Liver (tissue), 9 donors: ENCODE measurements around the gene GORASP2. TPM values are rescaled to one million over a fixed set of nuclear protein-coding genes. Genes with fewer than 3 reads are reported as not detected.

Experiments used
- DNase-seq: peaks from one replicate; pipeline ENCODE4 v3.0.0-alpha.2; 2017; ENCODE audit warnings: low spot score
- H3K27ac ChIP-seq, 2 donors: one replicate each; pipeline ENCODE4 v1.7.0; 2013; ENCODE audit warnings: inconsistent platforms in 2 of 2, low read length in 2 of 2, control low read depth in 1 of 2, low read depth in 1 of 2, mild to moderate bottlenecking in 1 of 2
- H3K27me3 ChIP-seq, 4 donors: one replicate each; pipeline versions ENCODE4 v1.6.1 to v1.7.0; 2013; ENCODE audit warnings: low read length in 3 of 4, inconsistent platforms in 1 of 4, mild to moderate bottlenecking in 1 of 4, moderate library complexity in 1 of 4; ENCODE audit not compliant: control insufficient read depth in 4 of 4, insufficient read depth in 4 of 4
- H3K36me3 ChIP-seq, 4 donors: one replicate each; pipeline versions ENCODE4 v1.6.1 to v1.7.0; 2013; ENCODE audit warnings: low read length in 3 of 4, mild to moderate bottlenecking in 3 of 4, low read depth in 1 of 4, moderate library complexity in 1 of 4; ENCODE audit not compliant: control insufficient read depth in 4 of 4, insufficient read depth in 3 of 4
- H3K4me1 ChIP-seq, 4 donors: one replicate each; pipeline versions ENCODE4 v1.6.1 to v1.7.0; 2013; ENCODE audit warnings: low read length in 3 of 4, mild to moderate bottlenecking in 3 of 4, moderate library complexity in 1 of 4; ENCODE audit not compliant: control insufficient read depth in 4 of 4, insufficient read depth in 4 of 4
- H3K4me3 ChIP-seq, 3 donors: one replicate each; pipeline versions ENCODE4 v1.6.1 to v1.7.0; 2013; ENCODE audit warnings: low read length in 3 of 3, control low read depth in 1 of 3, low read depth in 1 of 3, mild to moderate bottlenecking in 1 of 3
- H3K9ac ChIP-seq, 2 donors: one replicate each; pipeline ENCODE4 v1.7.0; 2013; ENCODE audit warnings: low read length in 2 of 2, mild to moderate bottlenecking in 2 of 2, moderate library complexity in 2 of 2, control low read depth in 1 of 2, low read depth in 1 of 2
- H3K9me3 ChIP-seq, 4 donors: one replicate each; pipeline versions ENCODE4 v1.6.1 to v1.7.0; 2013; ENCODE audit warnings: low read length in 3 of 4; ENCODE audit not compliant: control insufficient read depth in 4 of 4
- EGR1 ChIP-seq, 2 donors: IDR thresholded peaks; 2 replicates each; pipeline ENCODE4 v1.6.1; 2016 to 2018; ENCODE audit warnings: antibody characterized with exemption in 2 of 2, low read depth in 2 of 2
- FOXA1 ChIP-seq: IDR thresholded peaks from 2 replicates; pipeline ENCODE4 v1.6.1; 2016; ENCODE audit warnings: antibody characterized with exemption
- FOXA2 ChIP-seq: IDR thresholded peaks from 2 replicates; pipeline ENCODE4 v1.6.1; 2016; ENCODE audit warnings: antibody characterized with exemption
- GABPA ChIP-seq, 2 donors: IDR thresholded peaks in 1 of 2; conservative IDR thresholded peaks in 1 of 2; 2 replicates each; pipeline ENCODE4 v1.6.1; 2016; ENCODE audit warnings: antibody characterized with exemption in 2 of 2, mild to moderate bottlenecking in 1 of 2, moderate library complexity in 1 of 2
- HNF4A ChIP-seq, 2 donors: conservative IDR thresholded peaks; 2 replicates each; pipeline ENCODE4 v1.6.1; 2016; ENCODE audit warnings: antibody characterized with exemption in 2 of 2, mild to moderate bottlenecking in 2 of 2
- HNF4G ChIP-seq: IDR thresholded peaks from 2 replicates; pipeline ENCODE4 v1.6.1; 2016; ENCODE audit warnings: antibody characterized with exemption
- JUND ChIP-seq, 2 donors: IDR thresholded peaks; 2 replicates each; pipeline ENCODE4 v1.6.1; 2016; ENCODE audit warnings: antibody characterized with exemption in 2 of 2
- NR2F2 ChIP-seq: IDR thresholded peaks from 2 replicates; pipeline ENCODE4 v1.6.1; 2016; ENCODE audit warnings: antibody characterized with exemption
- RAD21 ChIP-seq, 2 donors: IDR thresholded peaks; 2 replicates each; pipeline ENCODE4 v1.6.1; 2016; ENCODE audit warnings: antibody characterized with exemption in 2 of 2, mild to moderate bottlenecking in 2 of 2
- RXRA ChIP-seq, 2 donors: IDR thresholded peaks; 2 replicates each; pipeline ENCODE4 v1.6.1; 2017 to 2018; ENCODE audit warnings: antibody characterized with exemption in 2 of 2, mild to moderate bottlenecking in 1 of 2
- SP1 ChIP-seq: IDR thresholded peaks from 2 replicates; pipeline ENCODE4 v1.6.1; 2018; ENCODE audit warnings: antibody characterized with exemption, mild to moderate bottlenecking
- TAF1 ChIP-seq: conservative IDR thresholded peaks from 2 replicates; pipeline ENCODE4 v1.6.1; 2016; ENCODE audit warnings: antibody characterized with exemption, mild to moderate bottlenecking
- YY1 ChIP-seq: IDR thresholded peaks from 2 replicates; pipeline ENCODE4 v1.6.1; 2016; ENCODE audit warnings: antibody characterized with exemption, mild to moderate bottlenecking
- WGBS: extraction: QIAGEN DNeasy Blood & Tissue Kit; methylation state at CpG from one replicate; pipeline ENCODE4 v1.1.7; 2013; 5-methylcytosine and 5-hydroxymethylcytosine counted together
- polyA plus RNA-seq, 2 donors: library from polyadenylated mRNA; stranded (reverse) in 1 of 2; unstranded in 1 of 2; fragments of 200-250 nt in 1 of 2; fragments of >200 nt in 1 of 2; fragmentation: Nextera tagmentation in 1 of 2; extraction: Ambion mirVana in 1 of 2; gene quantifications; one replicate each; pipeline versions ENCODE4 v1.2.1 to v1.2.3, GENCODE V29; 2013 to 2015
- total RNA-seq, 2 donors: library from RNA; depleted of rRNA; stranded (reverse); fragments of >200 nt; gene quantifications; one replicate each; pipeline ENCODE4 v1.2.3, GENCODE V29; 2014
- TF ChIP-seq, protein P1 (sequence below): fragments of 150-350 bp; IDR thresholded peaks from 2 replicates; pipeline ENCODE4 v1.5.1; 2017; ENCODE audit warnings: improper control_type of control experiment, low read depth, low read length; ENCODE audit not compliant: missing input control
- TF ChIP-seq, protein P2 (sequence below): IDR thresholded peaks from 2 replicates; pipeline ENCODE4 v1.6.1; 2016; ENCODE audit warnings: antibody characterized with exemption
- TF ChIP-seq, protein P3 (sequence below): IDR thresholded peaks from 2 replicates; pipeline ENCODE4 v1.6.1; 2016; ENCODE audit warnings: antibody characterized with exemption
- TF ChIP-seq, protein P4 (sequence below): IDR thresholded peaks from 2 replicates; pipeline ENCODE4 v1.6.1; 2016; ENCODE audit warnings: antibody characterized with exemption, mild to moderate bottlenecking
- TF ChIP-seq, protein P5 (sequence below): IDR thresholded peaks from 2 replicates; pipeline ENCODE4 v1.6.1; 2016; ENCODE audit warnings: antibody characterized with exemption
- donor health status: healthy.
- donor health status: healthy.
- donor health status: healthy.
- donor health status: healthy.
- donor health status: healthy.

GORASP2 gene
- total and polyA plus RNA-seq, 4 donors, result 12.5 to 40.1 (median 29.9) TPM

DNA sequence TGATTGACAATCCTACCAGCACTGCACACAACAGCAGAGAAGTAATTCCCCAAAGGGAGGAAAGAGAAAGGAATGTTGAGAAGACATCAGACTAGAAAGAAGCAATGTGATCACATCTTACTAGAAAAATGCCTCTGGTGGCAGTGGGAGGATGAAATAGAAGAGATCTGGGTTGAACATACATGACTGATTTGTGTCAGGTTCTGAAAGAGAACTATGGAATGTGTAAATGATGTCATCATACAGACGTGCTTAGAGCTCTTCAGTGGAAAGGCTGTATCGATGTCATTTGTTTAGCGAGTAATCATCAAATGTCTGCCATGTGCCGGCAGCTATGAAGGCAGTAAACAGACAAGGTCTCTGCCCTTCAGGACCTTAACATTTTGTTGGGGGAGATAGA, 24.9 kb downstream of the GORASP2 start:
- Histone ChIP-seq H3K9me3 (no peaks in the 10 kb centered on the region), H3K4me1 (no peaks in the 10 kb centered on the region), H3K4me3 (no peak overlapping the region), H3K27me3 (no peaks in the 10 kb centered on the region), H3K27ac (no peak overlapping the region), H3K36me3 (peaks cover 16 to 80% (median 73%) of the 10 kb centered on the region in 4 donors), H3K9ac (no peak overlapping the region)
- WGBS, result 70% methylated on average over 4 of the region's 4 CpGs
- no peak for TF ChIP-seq RAD21 (IDR thresholded peaks at IDR 0.05)
- no peak for TF ChIP-seq FOXA2
- no peak for TF ChIP-seq HNF4A (conservative IDR thresholded peaks at IDR 0.05)
- DNase-seq, result no peak

DNA sequence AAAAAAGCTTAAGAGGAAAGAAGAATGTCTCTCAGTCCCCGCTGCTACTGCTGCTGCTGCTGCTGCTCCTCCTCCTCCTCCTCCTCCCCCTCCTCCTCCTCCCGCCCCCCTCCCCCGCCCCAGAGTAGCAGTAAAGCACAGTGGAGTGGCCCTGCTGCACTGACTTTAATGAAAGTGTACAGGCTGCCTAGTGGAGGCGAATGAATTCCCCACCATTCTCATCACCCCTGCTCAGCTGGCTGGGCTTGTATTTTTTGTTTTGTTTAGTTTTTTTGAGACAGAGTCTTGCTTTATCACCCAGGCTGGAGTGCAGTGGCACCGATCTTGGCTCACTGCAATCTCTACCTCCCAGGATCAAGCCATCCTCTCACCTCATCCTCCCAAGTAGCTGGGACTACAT, 34.3 kb downstream of the GORASP2 start:
- no peak for DNase-seq
- Histone ChIP-seq H3K4me1 (peaks cover 0 to 14% (median 3%) of the 10 kb centered on the region in 4 donors), H3K36me3 (peaks cover 15 to 58% (median 42%) of the 10 kb centered on the region in 4 donors), H3K4me3 (no peak overlapping the region), H3K9ac (no peak overlapping the region), H3K9me3 (no peaks in the 10 kb centered on the region), H3K27me3 (no peaks in the 10 kb centered on the region), H3K27ac (no peak overlapping the region)
- WGBS, result 88% methylated on average over 5 of the region's 5 CpGs
- TF ChIP-seq, protein P1, sequence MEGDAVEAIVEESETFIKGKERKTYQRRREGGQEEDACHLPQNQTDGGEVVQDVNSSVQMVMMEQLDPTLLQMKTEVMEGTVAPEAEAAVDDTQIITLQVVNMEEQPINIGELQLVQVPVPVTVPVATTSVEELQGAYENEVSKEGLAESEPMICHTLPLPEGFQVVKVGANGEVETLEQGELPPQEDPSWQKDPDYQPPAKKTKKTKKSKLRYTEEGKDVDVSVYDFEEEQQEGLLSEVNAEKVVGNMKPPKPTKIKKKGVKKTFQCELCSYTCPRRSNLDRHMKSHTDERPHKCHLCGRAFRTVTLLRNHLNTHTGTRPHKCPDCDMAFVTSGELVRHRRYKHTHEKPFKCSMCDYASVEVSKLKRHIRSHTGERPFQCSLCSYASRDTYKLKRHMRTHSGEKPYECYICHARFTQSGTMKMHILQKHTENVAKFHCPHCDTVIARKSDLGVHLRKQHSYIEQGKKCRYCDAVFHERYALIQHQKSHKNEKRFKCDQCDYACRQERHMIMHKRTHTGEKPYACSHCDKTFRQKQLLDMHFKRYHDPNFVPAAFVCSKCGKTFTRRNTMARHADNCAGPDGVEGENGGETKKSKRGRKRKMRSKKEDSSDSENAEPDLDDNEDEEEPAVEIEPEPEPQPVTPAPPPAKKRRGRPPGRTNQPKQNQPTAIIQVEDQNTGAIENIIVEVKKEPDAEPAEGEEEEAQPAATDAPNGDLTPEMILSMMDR, result no peak
- no peak for TF ChIP-seq RXRA (IDR thresholded peaks at IDR 0.05)
- no peak for TF ChIP-seq SP1
- TF ChIP-seq HNF4G, result no peak
- TF ChIP-seq RAD21 (IDR thresholded peaks at IDR 0.05), result no peak
- no peak for TF ChIP-seq FOXA2
- no peak for TF ChIP-seq HNF4A (conservative IDR thresholded peaks at IDR 0.05)
- no peak for TF ChIP-seq EGR1 (IDR thresholded peaks at IDR 0.05; ENCODE audit: low read depth in 2 of 2)
- no peak for TF ChIP-seq YY1
- TF ChIP-seq, protein P2, sequence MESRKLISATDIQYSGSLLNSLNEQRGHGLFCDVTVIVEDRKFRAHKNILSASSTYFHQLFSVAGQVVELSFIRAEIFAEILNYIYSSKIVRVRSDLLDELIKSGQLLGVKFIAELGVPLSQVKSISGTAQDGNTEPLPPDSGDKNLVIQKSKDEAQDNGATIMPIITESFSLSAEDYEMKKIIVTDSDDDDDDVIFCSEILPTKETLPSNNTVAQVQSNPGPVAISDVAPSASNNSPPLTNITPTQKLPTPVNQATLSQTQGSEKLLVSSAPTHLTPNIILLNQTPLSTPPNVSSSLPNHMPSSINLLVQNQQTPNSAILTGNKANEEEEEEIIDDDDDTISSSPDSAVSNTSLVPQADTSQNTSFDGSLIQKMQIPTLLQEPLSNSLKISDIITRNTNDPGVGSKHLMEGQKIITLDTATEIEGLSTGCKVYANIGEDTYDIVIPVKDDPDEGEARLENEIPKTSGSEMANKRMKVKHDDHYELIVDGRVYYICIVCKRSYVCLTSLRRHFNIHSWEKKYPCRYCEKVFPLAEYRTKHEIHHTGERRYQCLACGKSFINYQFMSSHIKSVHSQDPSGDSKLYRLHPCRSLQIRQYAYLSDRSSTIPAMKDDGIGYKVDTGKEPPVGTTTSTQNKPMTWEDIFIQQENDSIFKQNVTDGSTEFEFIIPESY, result no peak
- no peak for TF ChIP-seq JUND (IDR thresholded peaks at IDR 0.05)
- no peak for TF ChIP-seq GABPA (IDR thresholded peaks at IDR 0.05 in 1 of 2, conservative IDR thresholded peaks at IDR 0.05 in 1 of 2)
- TF ChIP-seq, protein P3, sequence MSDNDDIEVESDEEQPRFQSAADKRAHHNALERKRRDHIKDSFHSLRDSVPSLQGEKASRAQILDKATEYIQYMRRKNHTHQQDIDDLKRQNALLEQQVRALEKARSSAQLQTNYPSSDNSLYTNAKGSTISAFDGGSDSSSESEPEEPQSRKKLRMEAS, result no peak
- TF ChIP-seq, protein P4, sequence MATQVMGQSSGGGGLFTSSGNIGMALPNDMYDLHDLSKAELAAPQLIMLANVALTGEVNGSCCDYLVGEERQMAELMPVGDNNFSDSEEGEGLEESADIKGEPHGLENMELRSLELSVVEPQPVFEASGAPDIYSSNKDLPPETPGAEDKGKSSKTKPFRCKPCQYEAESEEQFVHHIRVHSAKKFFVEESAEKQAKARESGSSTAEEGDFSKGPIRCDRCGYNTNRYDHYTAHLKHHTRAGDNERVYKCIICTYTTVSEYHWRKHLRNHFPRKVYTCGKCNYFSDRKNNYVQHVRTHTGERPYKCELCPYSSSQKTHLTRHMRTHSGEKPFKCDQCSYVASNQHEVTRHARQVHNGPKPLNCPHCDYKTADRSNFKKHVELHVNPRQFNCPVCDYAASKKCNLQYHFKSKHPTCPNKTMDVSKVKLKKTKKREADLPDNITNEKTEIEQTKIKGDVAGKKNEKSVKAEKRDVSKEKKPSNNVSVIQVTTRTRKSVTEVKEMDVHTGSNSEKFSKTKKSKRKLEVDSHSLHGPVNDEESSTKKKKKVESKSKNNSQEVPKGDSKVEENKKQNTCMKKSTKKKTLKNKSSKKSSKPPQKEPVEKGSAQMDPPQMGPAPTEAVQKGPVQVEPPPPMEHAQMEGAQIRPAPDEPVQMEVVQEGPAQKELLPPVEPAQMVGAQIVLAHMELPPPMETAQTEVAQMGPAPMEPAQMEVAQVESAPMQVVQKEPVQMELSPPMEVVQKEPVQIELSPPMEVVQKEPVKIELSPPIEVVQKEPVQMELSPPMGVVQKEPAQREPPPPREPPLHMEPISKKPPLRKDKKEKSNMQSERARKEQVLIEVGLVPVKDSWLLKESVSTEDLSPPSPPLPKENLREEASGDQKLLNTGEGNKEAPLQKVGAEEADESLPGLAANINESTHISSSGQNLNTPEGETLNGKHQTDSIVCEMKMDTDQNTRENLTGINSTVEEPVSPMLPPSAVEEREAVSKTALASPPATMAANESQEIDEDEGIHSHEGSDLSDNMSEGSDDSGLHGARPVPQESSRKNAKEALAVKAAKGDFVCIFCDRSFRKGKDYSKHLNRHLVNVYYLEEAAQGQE, result no peak
- no peak for TF ChIP-seq NR2F2
- TF ChIP-seq, protein P5, sequence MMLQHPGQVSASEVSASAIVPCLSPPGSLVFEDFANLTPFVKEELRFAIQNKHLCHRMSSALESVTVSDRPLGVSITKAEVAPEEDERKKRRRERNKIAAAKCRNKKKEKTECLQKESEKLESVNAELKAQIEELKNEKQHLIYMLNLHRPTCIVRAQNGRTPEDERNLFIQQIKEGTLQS, result no peak
- TF ChIP-seq FOXA1, result no peak
- TF ChIP-seq TAF1, result no peak
